BJ (cell line): ENCODE data around the gene EPHA3. TPM values are rescaled to one million over a fixed set of nuclear protein-coding genes. Genes with fewer than 3 reads are reported as not detected.
"Not testable (repeated sequence)": the region's sequence is repeated elsewhere in the genome, so short reads cannot be mapped to it uniquely, and the experiment has no call there.

Experiments
- CTCF ChIA-PET: fragments of 350-600 bp; formaldehyde crosslinking; extraction: SDS; loops from one replicate; lab custom pipeline; 2021; ENCODE audit warnings: antibody characterized with exemption, inconsistent platforms; lab: Yijun Ruan, JAX
- POLR2A ChIA-PET: fragments of 300-600 bp; sonication (Branson Sonifier 250); formaldehyde crosslinking; extraction: SDS; loops from one replicate; lab custom pipeline; 2021; ENCODE audit warnings: antibody characterized with exemption; lab: Charles Lee
- DNase-seq: peaks from one replicate; pipeline ENCODE4 v3.0.0-alpha.2; 2011; ENCODE audit warnings: low read depth
- H3K27me3 ChIP-seq: 2 replicates; pipeline ENCODE4 v1.6.0; 2011; ENCODE audit warnings: low read length; ENCODE audit not compliant: control insufficient read depth, insufficient read depth
- H3K36me3 ChIP-seq: 2 replicates; pipeline ENCODE4 v1.5.1; 2011; ENCODE audit warnings: low read length; ENCODE audit not compliant: control insufficient read depth, insufficient read depth
- H3K4me3 ChIP-seq: 2 replicates; pipeline ENCODE4 v1.5.1; 2011; ENCODE audit warnings: low read depth, mild to moderate bottlenecking, control low read depth, low read length
- CTCF ChIP-seq: IDR thresholded peaks from 2 replicates; pipeline ENCODE4 v1.5.1; 2011; ENCODE audit warnings: low read depth, mild to moderate bottlenecking, control low read depth, inconsistent platforms, low read length, moderate library complexity; ENCODE audit not compliant: insufficient read depth
- polyA plus RNA-seq: library from polyadenylated mRNA; depleted of rRNA; stranded (reverse); fragments of >200 nt; gene quantifications from 2 replicates; pipeline ENCODE4 v1.2.3, GENCODE V29; 2011

Gene EPHA3
- polyA plus RNA-seq, 1 experiment: 0.12 TPM

GRCh38 chr3:89332386-89332785 lies 225.0 kb downstream of the EPHA3 start:
- ChIA-PET POLR2A (no interaction called here), CTCF (interaction anchor here (1.3 kb wide), 1 partner anchor 30 kb away, joined by 3 read pairs; no protein-coding TSS in a partner anchor)
- Histone ChIP-seq H3K27me3 (no peaks in the 10 kb centered on the region), H3K4me3 (no peak overlapping the region), H3K36me3 (no peaks in the 10 kb centered on the region)
- no peak for DNase-seq
- no peak for TF ChIP-seq CTCF

GRCh38 chr3:89332793-89333192 lies 225.4 kb downstream of the EPHA3 start:
- no peaks in the 10 kb centered on the region for H3K27me3 ChIP-seq
- ChIA-PET POLR2A (no interaction called here), CTCF (interaction anchor here (1.3 kb wide), 1 partner anchor 30 kb away, joined by 3 read pairs; no protein-coding TSS in a partner anchor)
- no peak overlapping the region for H3K4me3 ChIP-seq
- no peak for DNase-seq
- no peaks in the 10 kb centered on the region for H3K36me3 ChIP-seq
- no peak for TF ChIP-seq CTCF

- ChIA-PET CTCF (no interaction called here), POLR2A (no interaction called here)
- no peak for DNase-seq
- Histone ChIP-seq H3K4me3 (no peak overlapping the region), H3K27me3 (no peaks in the 10 kb centered on the region), H3K36me3 (no peaks in the 10 kb centered on the region)
- no peak for TF ChIP-seq CTCF
Measured at GRCh38 chr3:89335693-89336092, 228.3 kb downstream of the EPHA3 start.

GRCh38 chr3:89340408-89340807 lies 233.0 kb downstream of the EPHA3 start:
- Histone ChIP-seq H3K4me3 (no peak overlapping the region), H3K27me3 (no peaks in the 10 kb centered on the region), H3K36me3 (no peaks in the 10 kb centered on the region)
- ChIA-PET CTCF (no interaction called here), POLR2A (no interaction called here)
- no peak for TF ChIP-seq CTCF
- no peak for DNase-seq

- Histone ChIP-seq H3K36me3 (no peaks in the 10 kb centered on the region), H3K4me3 (no peak overlapping the region), H3K27me3 (no peaks in the 10 kb centered on the region)
- POLR2A ChIA-PET: no interaction called here
- no peak for DNase-seq
- CTCF ChIA-PET: no interaction called here
- TF ChIP-seq CTCF: no peak
Measured at GRCh38 chr3:89344076-89344475, 236.7 kb downstream of the EPHA3 start.

GRCh38 chr3:89350935-89351334 lies 243.5 kb downstream of the EPHA3 start:
- H3K36me3 ChIP-seq, H3K27me3 ChIP-seq, POLR2A ChIA-PET, H3K4me3 ChIP-seq, CTCF ChIA-PET, DNase-seq: not testable (repeated sequence)
